HUDEP-2 (cell line): ENCODE measurements around the gene PLEKHM1.

ENCODE experiments used
- DNase-seq, 76 experiments: peaks; one replicate each; lab custom pipeline; 2025; ENCODE audit not compliant: unreplicated experiment in 76 of 76; lab: John Stamatoyannopoulos, UW

Gene PLEKHM1

DNA sequence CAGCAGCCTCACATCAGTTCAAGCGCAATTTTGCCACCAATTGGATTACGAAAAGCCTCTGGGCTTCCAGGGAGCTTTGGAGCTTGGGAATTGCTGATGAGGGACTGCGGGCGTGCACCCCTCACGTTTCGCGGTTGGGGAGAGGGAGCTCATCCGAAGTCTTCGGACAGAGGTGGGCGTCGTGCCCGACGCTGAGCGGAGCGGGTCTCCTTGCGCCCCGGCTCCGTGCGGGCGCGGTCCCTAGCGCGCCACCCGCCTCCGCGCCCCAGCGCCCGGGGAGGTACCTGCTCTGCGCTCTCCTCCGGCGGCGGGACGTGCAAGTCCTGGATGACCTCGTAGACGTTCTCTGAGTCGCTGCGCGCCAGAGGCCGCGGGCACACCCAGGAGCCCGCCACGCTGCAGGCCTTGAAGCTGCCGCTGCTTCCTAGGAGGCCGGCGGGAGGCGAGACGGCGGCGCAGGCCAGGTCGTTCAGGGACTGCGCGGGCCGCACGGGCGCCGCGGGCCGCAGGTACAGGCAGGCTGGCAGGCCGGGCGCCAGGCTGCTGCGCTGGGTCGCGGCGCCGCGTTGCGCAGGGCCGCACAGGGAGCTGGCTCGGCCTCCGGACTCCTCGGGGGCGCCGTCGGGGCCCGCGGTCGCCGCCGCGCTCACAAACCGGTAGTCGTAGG, 61.0 kb downstream of the PLEKHM1 start:
- DNase-seq = no peak

DNA sequence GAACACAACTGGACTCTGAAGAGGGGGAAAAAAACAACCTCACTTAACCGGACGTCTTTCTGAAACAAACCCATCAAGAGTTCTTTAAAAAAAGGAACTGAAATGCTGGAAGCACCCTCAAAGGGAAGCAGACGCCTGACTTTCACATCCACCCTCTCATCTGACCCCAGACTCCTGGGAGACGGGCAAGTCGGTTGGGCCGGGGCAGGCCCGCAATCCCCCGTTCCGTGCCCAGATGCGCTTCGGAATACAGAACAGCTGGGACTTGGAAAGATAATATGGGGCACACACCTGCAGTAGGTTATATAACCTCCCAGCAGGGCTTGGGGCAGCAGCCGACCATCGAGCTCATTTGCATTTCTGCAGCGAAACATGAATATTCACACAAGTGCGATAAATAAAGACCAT, 61.6 kb downstream of the PLEKHM1 start:
- DNase-seq = no peak

DNA sequence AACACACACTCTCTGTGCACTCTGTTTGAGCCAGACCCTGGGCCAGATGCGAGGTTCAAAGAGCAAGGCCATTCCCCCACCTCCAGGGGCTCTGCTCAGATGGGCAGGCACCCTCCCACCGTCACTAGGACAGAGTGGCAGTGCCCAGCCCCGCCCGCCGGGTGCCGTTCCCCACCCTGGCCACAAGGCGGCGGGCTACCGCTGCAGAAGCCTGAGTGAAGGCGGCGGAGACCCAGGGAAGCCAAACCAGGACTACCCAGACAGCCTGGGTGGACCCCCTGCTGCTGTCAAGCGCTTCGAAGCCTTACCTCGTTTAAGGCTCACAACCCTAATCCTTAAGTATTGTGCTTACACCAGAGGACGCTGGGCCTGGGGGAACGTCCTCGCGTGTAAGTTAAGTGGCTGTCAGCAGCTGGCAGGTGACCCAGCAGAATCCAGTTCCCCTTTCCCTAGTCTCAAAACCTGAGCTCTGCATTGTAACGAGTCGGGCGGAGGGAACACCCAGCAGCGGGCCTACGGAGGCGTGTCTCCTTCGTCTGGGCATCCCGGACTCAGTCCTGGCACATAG, 62.4 kb downstream of the PLEKHM1 start:
- peak in 63 of 76 experiments; percentile 7 to 77 (median 50) for DNase-seq

DNA sequence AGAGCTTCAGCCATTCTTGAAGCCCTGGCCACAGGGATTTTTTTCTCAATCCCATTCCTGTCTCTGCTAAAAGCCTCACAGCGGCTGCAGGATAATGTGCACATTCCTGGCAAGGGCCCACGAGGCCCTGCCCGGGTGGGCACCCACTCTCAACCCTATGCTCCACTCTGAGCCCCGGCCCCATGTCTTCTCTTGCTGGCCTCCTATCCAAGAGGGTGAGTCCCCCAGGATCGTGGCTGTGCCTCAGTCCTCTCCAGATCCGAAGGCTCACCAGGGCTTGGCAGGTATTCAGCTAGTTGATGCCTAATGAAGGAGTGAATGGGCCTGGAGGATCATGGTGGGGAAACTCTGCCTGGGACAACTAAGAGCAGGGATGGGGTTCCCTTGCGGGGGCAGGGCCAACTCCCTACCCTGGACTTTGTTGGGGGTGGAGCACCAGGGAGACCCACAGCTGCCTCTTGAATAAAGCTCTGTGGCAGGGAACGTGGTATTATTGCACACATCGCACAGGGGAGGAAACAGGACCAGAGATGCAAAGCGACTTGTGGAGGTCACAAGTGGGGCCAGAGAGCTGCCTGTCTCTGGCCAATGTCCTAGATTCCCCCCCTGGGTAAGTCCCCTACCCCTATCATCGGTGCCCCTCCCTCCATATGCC, 63.2 kb downstream of the PLEKHM1 start:
- DNase-seq = no peak

DNA sequence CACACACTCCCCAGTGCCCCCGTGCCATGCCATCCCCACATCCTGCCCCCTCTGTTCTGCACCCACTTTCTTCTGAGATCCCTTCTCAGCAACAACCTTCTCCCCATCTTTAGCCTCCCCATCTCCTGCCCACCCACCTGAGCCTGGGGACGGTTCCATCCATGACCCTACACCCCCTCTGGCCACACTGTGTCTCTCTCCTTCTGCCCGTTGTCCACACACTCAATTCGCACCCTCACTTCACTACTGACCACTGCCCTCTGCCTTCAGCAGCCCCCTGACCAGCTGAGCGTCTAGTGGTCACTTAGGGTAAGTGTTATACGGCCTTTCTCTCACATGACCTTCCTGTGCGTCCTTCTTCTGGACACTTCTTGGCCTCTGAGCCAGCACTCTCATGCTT, 64.0 kb downstream of the PLEKHM1 start:
- DNase-seq = no peak

DNA sequence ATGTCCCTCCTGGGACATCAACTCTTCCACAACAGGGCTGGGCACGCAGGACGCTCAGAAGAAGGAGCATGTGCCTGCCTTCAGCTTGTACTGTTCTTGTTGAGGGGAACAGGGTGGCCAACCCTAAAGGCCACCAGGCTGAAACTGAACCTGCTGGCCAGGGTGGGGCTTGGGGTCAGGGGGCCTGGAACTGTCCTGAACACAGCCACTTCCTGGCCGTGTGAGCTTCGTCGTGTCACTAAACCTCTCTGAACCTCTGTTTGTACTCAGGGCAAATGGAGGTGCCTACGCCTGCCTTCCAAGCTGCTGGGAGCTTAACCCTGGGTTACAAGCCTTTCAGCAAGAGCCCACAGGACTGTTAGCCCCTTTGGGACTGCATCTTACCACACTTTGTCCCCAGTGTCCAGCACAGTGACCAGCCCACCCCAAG, 64.5 kb downstream of the PLEKHM1 start:
- DNase-seq = no peak

DNA sequence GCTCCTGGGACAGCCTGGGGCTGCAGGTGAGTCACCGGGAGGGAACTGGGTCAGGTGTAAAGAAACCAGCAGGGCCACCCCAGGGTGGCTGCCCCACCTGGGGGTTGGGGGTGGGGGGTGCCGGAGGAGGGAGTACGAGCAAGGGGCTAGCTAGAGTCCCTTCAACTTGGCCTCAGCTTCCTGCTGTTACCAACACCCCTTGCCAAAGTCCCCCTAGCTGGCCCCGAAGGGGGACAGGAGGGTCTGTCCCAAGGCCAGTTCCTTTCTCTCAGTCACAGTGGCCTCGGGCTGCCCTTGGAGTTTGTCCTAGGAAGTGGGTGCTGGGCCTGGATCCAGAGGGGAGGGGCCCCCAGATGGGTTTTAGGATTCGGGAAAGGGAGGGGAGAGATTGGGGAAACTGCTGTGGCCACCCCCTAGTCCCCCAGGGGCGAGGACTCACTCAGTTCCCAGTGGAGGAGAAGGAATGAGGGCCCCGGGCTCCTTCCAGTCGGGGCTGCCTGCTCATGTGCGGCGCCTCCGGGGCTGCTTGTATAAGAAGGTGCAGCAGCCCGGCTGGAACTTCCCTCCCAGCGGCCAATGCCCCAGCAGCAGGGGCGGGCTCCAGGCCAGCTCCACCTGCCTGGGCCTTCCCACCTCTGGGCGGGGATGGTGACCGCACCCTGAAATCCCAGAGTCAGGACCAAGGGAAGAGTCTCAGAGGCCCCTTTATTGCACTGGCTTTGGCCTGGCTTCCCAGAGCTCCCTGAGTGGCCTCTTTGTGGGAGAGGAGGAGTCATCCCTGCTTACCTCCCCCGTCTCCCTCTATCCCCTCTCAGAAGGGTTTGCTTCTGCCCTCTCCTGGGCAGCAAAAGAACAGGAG, 65.2 kb downstream of the PLEKHM1 start:
- peak in 7 of 76 experiments; percentile 3 to 27 (median 12) for DNase-seq

DNA sequence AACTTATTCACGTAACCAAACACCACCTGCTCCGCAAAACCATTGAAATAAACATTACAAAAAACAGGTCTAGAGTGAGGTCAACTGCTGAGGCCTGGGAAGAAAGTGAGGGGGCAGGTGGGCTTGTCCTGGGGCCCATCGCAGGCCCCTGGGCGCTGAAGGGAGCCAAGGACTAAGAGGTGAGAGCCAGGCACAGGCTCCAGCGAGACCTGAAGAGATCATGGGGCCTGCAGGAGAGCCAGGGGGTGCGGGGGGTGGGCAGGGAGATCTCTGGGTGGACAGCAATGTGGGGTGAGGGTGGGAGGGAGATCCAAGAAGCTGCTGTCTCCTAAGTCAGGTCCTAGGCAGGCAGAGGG, 65.8 kb downstream of the PLEKHM1 start:
- DNase-seq = no peak

DNA sequence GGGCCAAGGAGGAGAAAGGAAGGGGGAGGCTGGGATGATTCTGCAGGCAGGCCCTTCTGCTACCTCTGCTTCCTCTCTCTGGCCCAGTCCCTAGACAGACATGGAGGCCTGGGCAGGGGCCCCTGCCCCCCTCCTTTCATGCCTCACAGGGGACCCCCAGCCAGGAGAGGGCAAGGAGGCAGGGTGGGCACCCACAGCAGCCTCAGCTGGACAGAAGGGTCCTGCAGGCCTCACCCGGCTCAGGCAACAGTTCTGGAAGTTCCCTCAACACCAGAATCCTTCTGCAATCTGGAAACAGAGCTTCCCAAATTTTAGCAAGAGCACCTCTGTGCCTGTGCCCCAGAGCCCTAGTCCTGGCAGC, 66.6 kb downstream of the PLEKHM1 start:
- DNase-seq = no peak

DNA sequence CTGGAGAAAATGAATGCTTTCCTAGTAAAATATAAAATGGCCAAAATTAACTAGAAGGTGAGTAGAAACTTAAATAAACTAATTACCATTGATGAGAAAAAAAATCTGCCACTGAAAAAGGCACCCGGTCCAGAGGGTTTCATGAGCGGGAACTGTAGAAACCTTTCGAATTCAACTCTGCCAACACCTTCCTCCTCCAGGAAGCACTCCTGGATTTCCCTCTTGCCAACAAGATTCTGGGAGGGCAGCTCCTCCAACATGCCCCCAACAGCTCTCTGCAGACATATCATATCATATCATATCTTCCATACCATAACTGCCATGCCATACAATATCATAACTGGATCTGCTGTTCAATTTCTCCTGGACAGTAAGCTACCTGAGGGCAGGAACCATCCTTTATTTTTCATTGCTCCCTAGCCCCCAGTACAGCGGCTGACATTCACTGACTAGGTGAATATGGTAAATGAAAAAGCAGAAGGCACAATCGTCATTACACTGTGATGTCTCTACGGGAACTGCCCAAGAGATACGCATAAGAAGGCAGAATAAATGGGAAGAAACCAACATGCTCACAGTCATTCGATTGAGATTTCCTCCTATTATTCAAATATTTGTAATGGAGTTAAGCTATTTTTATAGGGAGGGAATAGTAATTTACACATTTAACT, 67.1 kb downstream of the PLEKHM1 start:
- no peak for DNase-seq

DNA sequence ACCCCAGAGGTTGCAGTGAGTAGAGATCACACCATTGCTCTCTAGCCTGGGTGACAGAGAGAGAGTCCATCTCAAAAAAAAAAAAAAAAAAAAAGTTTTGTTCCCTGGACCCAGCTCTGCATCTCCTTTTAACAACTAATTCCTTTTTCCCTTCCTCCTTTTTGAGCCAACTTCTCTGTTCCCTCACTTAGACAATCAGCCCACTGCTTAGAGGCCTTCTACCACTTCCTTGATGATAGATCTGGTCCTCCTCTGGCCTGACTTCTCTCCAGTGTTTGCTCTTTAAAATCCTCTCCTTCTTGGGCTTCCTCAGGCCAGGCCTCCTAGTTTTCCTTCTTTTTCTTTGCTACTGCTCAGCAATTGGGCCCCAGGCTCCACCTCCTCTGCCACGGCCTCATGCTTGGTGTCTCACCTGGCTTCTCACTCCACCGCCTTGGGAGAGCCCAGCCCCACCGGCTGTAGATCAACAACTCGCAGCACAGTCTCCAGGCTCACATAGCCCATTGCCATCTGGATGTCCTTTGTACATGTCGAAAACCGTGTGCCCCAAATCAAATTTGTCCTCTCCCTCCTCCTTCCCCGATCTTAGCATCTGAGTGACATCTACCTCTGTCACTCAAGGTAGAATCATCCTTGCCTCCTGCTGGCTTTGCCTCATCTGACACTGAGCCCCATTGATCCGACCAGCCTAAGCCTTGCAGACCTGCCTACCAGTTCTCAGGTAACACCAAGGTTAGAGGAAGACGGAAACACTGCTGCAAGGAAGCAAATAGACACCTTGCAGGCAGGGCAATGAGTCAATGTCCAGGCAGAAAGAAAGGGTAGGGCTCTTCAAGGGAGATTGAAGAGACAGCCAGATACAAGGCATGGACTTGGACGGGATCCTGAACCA, 75.3 kb downstream of the PLEKHM1 start:
- DNase-seq = no peak

DNA sequence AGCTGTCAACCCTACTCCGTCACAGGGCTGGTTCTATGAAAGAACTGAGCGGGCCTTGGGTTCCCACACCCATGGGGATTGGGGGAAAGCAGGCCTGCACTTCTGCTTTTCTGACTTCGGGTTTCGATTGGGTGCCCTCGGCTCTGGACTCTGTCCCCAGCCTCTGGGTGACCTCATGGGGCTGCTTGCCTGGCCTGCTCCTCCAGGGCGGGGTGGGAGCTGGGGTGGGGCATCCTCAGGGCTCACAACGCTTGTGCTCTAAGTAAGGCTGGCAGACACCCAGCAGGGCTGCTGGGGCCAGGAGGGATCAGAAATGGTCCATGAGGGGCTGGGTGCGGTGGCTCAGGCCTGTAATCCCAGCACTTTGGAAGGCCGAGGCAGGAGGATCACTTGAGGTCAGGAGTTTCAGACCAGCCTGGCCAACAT, 77.0 kb downstream of the PLEKHM1 start:
- no peak for DNase-seq

DNA sequence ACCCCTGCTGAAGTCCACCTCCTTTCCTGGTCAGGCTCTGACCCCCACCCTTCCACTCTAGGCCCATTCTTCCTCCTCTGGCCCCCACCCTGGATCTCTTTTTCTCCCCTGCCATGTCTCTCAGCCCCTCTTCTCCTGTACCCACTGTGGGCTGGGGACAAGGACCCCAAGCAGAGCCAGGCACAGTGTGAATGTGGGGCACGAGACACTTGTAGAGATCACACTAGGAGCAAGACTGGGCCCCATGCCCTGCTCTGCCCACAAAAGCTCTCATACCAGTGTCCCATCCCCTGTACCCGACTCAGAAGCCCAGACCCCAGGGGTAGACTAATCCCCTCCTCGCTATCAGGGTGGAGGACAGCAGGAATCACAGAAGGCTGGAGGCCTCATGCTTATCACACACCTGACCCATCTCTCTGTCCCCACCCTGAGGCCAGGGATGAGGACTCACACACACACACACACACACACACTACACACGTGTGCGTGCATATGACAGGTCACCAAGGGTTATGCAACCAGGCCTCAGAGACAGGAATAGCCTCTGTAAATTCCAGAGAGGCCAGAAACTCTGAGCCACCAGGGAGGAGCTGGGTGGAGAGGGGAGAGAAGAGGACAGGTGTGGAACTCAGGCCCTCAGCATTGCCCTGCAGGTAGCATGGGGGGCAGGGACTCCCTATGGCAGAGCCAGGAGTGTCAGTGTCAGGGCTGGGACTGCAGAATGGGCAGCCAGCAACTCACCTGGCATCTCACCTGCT, 79.0 kb downstream of the PLEKHM1 start:
- no peak for DNase-seq

DNA sequence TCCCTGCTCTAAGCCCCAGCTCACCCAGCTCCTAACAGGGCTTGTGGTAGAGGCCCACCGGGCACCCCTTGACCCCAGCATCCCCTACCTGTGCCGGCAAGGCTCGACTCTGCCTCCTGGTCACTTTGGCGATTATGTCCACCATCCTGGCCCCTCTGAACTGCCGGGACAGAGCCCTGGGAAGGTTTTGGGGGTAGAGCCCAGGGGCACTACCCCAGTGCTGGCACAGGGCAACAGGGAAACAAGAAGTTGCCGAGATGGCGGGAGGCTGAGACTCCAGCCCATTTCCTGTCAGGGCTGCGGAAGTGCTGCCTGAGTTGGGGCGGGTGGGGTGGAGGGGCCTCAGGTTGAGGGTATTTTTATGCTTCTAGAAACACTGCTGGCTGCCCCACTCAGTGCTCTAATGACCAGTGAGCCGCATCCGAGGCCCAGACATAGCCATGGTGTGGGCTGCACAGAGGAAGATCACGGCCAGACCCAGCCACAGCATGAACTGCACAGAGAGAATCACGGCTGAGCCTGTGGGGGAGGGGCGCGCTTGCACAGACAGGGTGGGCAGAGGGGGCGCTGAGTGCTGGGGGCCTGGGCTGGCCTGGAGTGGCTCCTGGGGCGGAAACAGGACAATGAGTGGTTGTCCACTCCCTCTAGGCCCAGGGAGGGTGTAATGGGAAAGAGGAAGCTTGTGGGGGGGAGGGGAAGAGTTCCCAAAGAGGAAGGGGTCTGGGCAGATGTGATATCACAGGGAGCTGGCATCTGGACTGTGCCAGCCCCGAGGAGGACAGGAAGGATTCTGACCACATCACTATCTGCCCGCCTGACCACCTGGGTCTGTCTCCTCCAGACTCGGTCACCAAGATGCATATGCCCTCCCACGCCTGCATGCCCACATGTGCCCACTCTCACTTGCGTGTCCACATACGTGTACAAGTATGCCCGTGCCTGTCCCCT, 80.1 kb downstream of the PLEKHM1 start:
- no peak for DNase-seq

DNA sequence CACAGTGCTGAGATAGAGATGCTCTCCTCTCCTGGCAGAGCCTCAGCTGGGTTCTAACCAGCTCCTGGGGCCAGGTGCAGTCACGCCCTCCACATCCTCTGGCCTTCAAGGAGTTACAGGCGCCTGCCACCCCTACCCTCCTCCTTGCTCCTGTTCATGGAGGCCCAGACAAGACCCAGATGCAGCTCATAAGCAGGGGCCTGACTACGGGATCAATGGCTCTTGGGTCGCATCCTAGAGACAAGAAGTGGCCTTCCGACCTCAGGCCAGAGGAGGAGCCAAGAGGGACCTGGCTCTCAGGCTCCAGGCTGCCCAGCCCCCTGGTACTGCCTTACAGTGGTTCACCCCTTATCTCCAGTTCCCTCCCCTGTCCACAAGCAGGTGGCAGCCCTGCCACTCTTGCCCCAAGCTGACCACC, 80.9 kb downstream of the PLEKHM1 start:
- DNase-seq = no peak

DNA sequence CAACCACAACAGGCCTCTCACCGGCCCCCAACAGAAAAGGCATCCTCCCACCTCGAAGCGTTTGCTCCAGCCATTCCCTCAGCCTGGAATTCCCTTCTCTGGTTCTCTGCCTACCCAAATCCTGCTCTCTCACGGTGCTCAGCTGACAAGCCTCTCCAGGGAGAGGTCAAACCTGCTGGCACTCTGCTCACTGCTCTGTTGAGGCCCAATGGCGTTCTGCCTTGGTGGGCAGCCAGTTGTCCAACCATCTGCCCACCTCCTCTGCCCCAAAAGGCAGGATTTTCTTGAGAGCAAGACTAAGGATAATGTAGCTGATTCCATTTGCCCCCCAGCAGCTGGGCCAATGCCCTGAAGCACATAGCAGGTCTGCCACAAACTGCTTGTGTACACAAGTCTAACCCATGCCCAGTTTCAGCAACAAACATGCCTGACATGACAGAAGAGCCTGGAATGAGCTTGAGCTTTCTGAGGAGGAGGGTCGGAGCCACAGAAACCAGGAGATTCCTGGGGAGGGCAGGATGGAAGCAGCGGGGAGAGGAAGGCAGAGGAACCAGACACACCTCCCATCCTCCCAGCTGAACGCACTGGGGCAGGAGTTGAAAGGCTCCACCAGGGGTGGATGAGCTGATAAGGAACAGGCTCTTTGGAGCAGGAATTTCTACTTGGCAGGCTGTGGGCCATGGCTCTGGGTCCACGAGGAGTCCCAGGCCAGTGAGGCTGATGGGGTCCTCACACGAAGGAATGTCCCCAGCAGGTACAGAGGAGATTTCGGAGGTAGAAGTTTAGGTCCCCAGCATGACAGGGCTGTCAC, 81.7 kb downstream of the PLEKHM1 start:
- DNase-seq = no peak

DNA sequence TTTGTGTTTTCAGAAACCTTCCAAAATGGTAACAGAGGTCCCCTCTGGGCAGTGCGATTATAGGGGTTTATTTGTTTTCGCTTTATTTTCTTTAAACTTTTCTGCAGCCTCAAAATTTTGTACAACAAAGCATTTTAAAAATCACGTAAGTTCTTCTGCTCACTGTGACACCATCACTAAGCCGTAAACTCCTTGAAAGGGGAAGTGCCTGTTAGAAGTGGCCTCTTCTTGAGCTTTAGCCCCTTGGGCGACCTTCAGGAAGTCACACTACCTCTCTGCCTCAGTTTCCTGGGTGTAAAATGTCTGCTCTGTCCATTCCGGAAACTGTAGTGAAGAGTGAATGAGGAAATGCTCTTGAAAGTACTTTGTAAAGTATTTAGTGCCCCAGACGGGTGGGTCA, 84.4 kb downstream of the PLEKHM1 start:
- no peak for DNase-seq
